ENCODE measurements around the gene WDHD1. TPM values are rescaled to one million over a fixed set of nuclear protein-coding genes. Genes with fewer than 3 reads are reported as not detected.

The WDHD1 gene
- polyA plus RNA-seq, 1 donor (not counting 4 experiments of a cell fraction or from before 2014, with no cell fraction given): 13.0 TPM

- H2AFZ ChIP-seq (ENCODE audit: control insufficient read depth, low read length): no peak overlapping the region
- H3K27ac ChIP-seq (ENCODE audit: control insufficient read depth, insufficient read depth, low read length): no peak overlapping the region
- H3K4me1 ChIP-seq (ENCODE audit: control insufficient read depth, extremely low read depth, insufficient read depth, low read length): peaks cover 7% of the 10 kb centered on the region
- H3K27me3 ChIP-seq (ENCODE audit: control insufficient read depth, extremely low read depth, insufficient read depth, low read length): no peaks in the 10 kb centered on the region
- H3K4me3 ChIP-seq (ENCODE audit: control insufficient read depth in 2 of 3, extremely low read depth in 1 of 3, insufficient read depth in 2 of 3, low read depth in 1 of 3, low read length in 3 of 3): no peak overlapping the region
- no peaks in the 10 kb centered on the region for H4K20me1 ChIP-seq (ENCODE audit: control insufficient read depth, extremely low read depth, insufficient read depth, low read length)
- no peaks in the 10 kb centered on the region for H3K9me3 ChIP-seq (ENCODE audit: control insufficient read depth, low read depth, low read length)
- no peak for DNase-seq (ENCODE audit: low read depth, low spot score)
- TF ChIP-seq, protein P1, sequence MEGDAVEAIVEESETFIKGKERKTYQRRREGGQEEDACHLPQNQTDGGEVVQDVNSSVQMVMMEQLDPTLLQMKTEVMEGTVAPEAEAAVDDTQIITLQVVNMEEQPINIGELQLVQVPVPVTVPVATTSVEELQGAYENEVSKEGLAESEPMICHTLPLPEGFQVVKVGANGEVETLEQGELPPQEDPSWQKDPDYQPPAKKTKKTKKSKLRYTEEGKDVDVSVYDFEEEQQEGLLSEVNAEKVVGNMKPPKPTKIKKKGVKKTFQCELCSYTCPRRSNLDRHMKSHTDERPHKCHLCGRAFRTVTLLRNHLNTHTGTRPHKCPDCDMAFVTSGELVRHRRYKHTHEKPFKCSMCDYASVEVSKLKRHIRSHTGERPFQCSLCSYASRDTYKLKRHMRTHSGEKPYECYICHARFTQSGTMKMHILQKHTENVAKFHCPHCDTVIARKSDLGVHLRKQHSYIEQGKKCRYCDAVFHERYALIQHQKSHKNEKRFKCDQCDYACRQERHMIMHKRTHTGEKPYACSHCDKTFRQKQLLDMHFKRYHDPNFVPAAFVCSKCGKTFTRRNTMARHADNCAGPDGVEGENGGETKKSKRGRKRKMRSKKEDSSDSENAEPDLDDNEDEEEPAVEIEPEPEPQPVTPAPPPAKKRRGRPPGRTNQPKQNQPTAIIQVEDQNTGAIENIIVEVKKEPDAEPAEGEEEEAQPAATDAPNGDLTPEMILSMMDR (optimal IDR thresholded peaks at IDR 0.05 in 1 of 3, IDR thresholded peaks at IDR 0.05 in 1 of 3, conservative IDR thresholded peaks at IDR 0.05 in 1 of 3; ENCODE audit: extremely low read depth in 1 of 3, insufficient read depth in 2 of 3, low read length in 3 of 3): no peak
- TF ChIP-seq EZH2 (IDR thresholded peaks at IDR 0.05; ENCODE audit: low read length): no peak
- H3K36me3 ChIP-seq (ENCODE audit: control insufficient read depth in 2 of 2, extremely low read depth in 1 of 2, insufficient read depth in 2 of 2, low read length in 2 of 2): peaks cover 0 to 3% of the 10 kb centered on the region in 2 experiments
- no peak overlapping the region for H3K9ac ChIP-seq (ENCODE audit: control insufficient read depth, extremely low read depth, insufficient read depth, low read length)
- FAIRE-seq: no peak
- no peaks in the 10 kb centered on the region for H3K9me1 ChIP-seq (ENCODE audit: control insufficient read depth, extremely low read depth, insufficient read depth, low read length)
- no peak overlapping the region for H3K4me2 ChIP-seq (ENCODE audit: control insufficient read depth, extremely low read depth, insufficient read depth, low read depth, low read length)
- no peaks in the 10 kb centered on the region for H3K79me2 ChIP-seq (ENCODE audit: control insufficient read depth, insufficient read depth, low read length)
- dilution Hi-C loops (cut with MboI; ENCODE audit: extremely low pct_ligation_motif_present, low sequenced_read_pairs): no loop called here
These were observed 52.0 kb downstream of the WDHD1 start for GRCh38 chr14:54974788-54975414.

GRCh38 chr14:54967496-54967895 is 59.4 kb downstream of the WDHD1 start:
- Histone ChIP-seq H3K4me1 (ENCODE audit: control insufficient read depth, extremely low read depth, insufficient read depth, low read length) (no peaks in the 10 kb centered on the region), H3K79me2 (ENCODE audit: control insufficient read depth, insufficient read depth, low read length) (no peaks in the 10 kb centered on the region), H3K36me3 (ENCODE audit: control insufficient read depth in 2 of 2, extremely low read depth in 1 of 2, insufficient read depth in 2 of 2, low read length in 2 of 2) (no peaks in the 10 kb centered on the region), H3K9me1 (ENCODE audit: control insufficient read depth, extremely low read depth, insufficient read depth, low read length) (no peaks in the 10 kb centered on the region), H3K4me3 (ENCODE audit: control insufficient read depth in 2 of 3, extremely low read depth in 1 of 3, insufficient read depth in 2 of 3, low read depth in 1 of 3, low read length in 3 of 3) (no peak overlapping the region), H3K27ac (ENCODE audit: control insufficient read depth, insufficient read depth, low read length) (no peak overlapping the region), H3K9me3 (ENCODE audit: control insufficient read depth, low read depth, low read length) (no peaks in the 10 kb centered on the region), H3K4me2 (ENCODE audit: control insufficient read depth, extremely low read depth, insufficient read depth, low read depth, low read length) (no peak overlapping the region), H3K27me3 (ENCODE audit: control insufficient read depth, extremely low read depth, insufficient read depth, low read length) (no peaks in the 10 kb centered on the region), H3K9ac (ENCODE audit: control insufficient read depth, extremely low read depth, insufficient read depth, low read length) (no peak overlapping the region), H2AFZ (ENCODE audit: control insufficient read depth, low read length) (no peak overlapping the region), H4K20me1 (ENCODE audit: control insufficient read depth, extremely low read depth, insufficient read depth, low read length) (no peaks in the 10 kb centered on the region)
- no peak for DNase-seq (ENCODE audit: low read depth, low spot score)
- TF ChIP-seq, protein P1 (optimal IDR thresholded peaks at IDR 0.05 in 1 of 3, IDR thresholded peaks at IDR 0.05 in 1 of 3, conservative IDR thresholded peaks at IDR 0.05 in 1 of 3; ENCODE audit: extremely low read depth in 1 of 3, insufficient read depth in 2 of 3, low read length in 3 of 3): no peak
- no peak for TF ChIP-seq EZH2 (IDR thresholded peaks at IDR 0.05; ENCODE audit: low read length)
- dilution Hi-C loops (cut with MboI; ENCODE audit: extremely low pct_ligation_motif_present, low sequenced_read_pairs): no loop called here
- FAIRE-seq: no peak
